OCI-LY1 (cell line): ENCODE data around the gene CENPA.
"Not testable (repeated sequence)": the region's sequence is repeated elsewhere in the genome, so short reads cannot be mapped to it uniquely, and the experiment has no call there.

Experiments
- H2AFZ ChIP-seq: fragments of 200-600 bp; sonication (generic), shearing (Covaris generic); 2 replicates; pipeline ENCODE4 v1.6.0; 2014; ENCODE audit warnings: antibody characterized with exemption, mild to moderate bottlenecking, low read length
- H3F3A ChIP-seq: fragments of 200-600 bp; sonication (generic), shearing (Covaris generic); 2 replicates; pipeline ENCODE4 v1.6.0; 2014; ENCODE audit warnings: mild to moderate bottlenecking, antibody characterized with exemption, low read length, moderate library complexity; ENCODE audit not compliant: insufficient read depth
- H3K27ac ChIP-seq: fragments of 200-600 bp; sonication (generic); 2 replicates; pipeline ENCODE4 v1.5.1; 2014; ENCODE audit warnings: low read length, mixed run types, mild to moderate bottlenecking, low read depth; ENCODE audit not compliant: poor library complexity, severe bottlenecking
- H3K27me3 ChIP-seq: fragments of 200-600 bp; sonication (generic); 2 replicates; pipeline ENCODE4 v1.6.0; 2014; ENCODE audit warnings: antibody characterized with exemption, mild to moderate bottlenecking, low read length, moderate library complexity; ENCODE audit not compliant: insufficient read depth
- H3K36me3 ChIP-seq: fragments of 200-600 bp; sonication (generic); 2 replicates; pipeline ENCODE4 v1.6.1; 2014; ENCODE audit warnings: mild to moderate bottlenecking, antibody characterized with exemption, low read length, moderate library complexity, mixed read lengths; ENCODE audit not compliant: insufficient read depth
- H3K4me1 ChIP-seq: fragments of 200-600 bp; sonication (generic); 2 replicates; pipeline ENCODE4 v1.5.1; 2014; ENCODE audit warnings: mild to moderate bottlenecking, low read length, moderate library complexity; ENCODE audit not compliant: insufficient read depth, severe bottlenecking
- H3K4me2 ChIP-seq: fragments of 200-600 bp; sonication (generic), shearing (Covaris generic); 2 replicates; pipeline ENCODE4 v1.6.1; 2014; ENCODE audit warnings: low read length
- H3K4me3 ChIP-seq: fragments of 200-600 bp; sonication (generic); 2 replicates; pipeline ENCODE4 v1.5.1; 2014; ENCODE audit warnings: low read length, low read depth, mild to moderate bottlenecking, mixed read lengths; ENCODE audit not compliant: poor library complexity, severe bottlenecking
- H3K79me2 ChIP-seq: fragments of 200-600 bp; shearing (Covaris generic); 2 replicates; pipeline ENCODE4 v1.6.1; 2016; ENCODE audit warnings: mixed run types, low read length, mixed read lengths; ENCODE audit not compliant: insufficient read depth
- H3K9ac ChIP-seq: fragments of 200-600 bp; sonication (generic), shearing (Covaris generic); 2 replicates; pipeline ENCODE4 v1.6.1; 2014; ENCODE audit warnings: mild to moderate bottlenecking, low read length, mixed read lengths
- H3K9me2 ChIP-seq: fragments of 200-600 bp; sonication (generic), shearing (Covaris generic); 2 replicates; pipeline ENCODE4 v1.6.1; 2014; ENCODE audit warnings: low read depth, mild to moderate bottlenecking, low read length, mixed read lengths
- H3K9me3 ChIP-seq: fragments of 200-600 bp; shearing (Covaris generic); 2 replicates; pipeline ENCODE4 v1.6.1; 2014; ENCODE audit warnings: low read length, mixed read lengths
- H4K20me1 ChIP-seq: fragments of 200-600 bp; sonication (generic), shearing (Covaris generic); 2 replicates; pipeline ENCODE4 v1.6.0; 2016; ENCODE audit warnings: mild to moderate bottlenecking, low read length; ENCODE audit not compliant: insufficient read depth
- EZH2 ChIP-seq: fragments of 200-600 bp; sonication (generic), shearing (Covaris generic); IDR thresholded peaks from 2 replicates; pipeline ENCODE4 v1.8.0; 2017; ENCODE audit warnings: borderline replicate concordance, mixed run types, mild to moderate bottlenecking, antibody characterized with exemption, low read length, moderate library complexity, mixed read lengths
- TF ChIP-seq, protein P1 (sequence below): fragments of 200-600 bp; sonication (generic), shearing (Covaris generic); IDR thresholded peaks from 2 replicates; pipeline ENCODE4 v1.5.1; 2017; ENCODE audit warnings: mild to moderate bottlenecking, antibody characterized with exemption, low read length, moderate library complexity, mixed read lengths

The CENPA gene

GRCh38 chr2:26811261-26811660 lies 25.4 kb downstream of the CENPA start:
- Histone ChIP-seq H3K4me1 (no peaks in the 10 kb centered on the region), H2AFZ (no peak overlapping the region), H3K4me2 (no peak overlapping the region), H3K4me3 (no peak overlapping the region), H3K36me3 (no peaks in the 10 kb centered on the region), H4K20me1 (no peaks in the 10 kb centered on the region), H3K9ac (no peak overlapping the region), H3K9me3 (no peaks in the 10 kb centered on the region), H3K79me2 (no peaks in the 10 kb centered on the region), H3K27me3 (no peaks in the 10 kb centered on the region), H3F3A (no peaks in the 10 kb centered on the region), H3K9me2 (no peaks in the 10 kb centered on the region), H3K27ac (no peak overlapping the region)
- TF ChIP-seq EZH2 = no peak
- TF ChIP-seq, protein P1, sequence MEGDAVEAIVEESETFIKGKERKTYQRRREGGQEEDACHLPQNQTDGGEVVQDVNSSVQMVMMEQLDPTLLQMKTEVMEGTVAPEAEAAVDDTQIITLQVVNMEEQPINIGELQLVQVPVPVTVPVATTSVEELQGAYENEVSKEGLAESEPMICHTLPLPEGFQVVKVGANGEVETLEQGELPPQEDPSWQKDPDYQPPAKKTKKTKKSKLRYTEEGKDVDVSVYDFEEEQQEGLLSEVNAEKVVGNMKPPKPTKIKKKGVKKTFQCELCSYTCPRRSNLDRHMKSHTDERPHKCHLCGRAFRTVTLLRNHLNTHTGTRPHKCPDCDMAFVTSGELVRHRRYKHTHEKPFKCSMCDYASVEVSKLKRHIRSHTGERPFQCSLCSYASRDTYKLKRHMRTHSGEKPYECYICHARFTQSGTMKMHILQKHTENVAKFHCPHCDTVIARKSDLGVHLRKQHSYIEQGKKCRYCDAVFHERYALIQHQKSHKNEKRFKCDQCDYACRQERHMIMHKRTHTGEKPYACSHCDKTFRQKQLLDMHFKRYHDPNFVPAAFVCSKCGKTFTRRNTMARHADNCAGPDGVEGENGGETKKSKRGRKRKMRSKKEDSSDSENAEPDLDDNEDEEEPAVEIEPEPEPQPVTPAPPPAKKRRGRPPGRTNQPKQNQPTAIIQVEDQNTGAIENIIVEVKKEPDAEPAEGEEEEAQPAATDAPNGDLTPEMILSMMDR = no peak

DNA sequence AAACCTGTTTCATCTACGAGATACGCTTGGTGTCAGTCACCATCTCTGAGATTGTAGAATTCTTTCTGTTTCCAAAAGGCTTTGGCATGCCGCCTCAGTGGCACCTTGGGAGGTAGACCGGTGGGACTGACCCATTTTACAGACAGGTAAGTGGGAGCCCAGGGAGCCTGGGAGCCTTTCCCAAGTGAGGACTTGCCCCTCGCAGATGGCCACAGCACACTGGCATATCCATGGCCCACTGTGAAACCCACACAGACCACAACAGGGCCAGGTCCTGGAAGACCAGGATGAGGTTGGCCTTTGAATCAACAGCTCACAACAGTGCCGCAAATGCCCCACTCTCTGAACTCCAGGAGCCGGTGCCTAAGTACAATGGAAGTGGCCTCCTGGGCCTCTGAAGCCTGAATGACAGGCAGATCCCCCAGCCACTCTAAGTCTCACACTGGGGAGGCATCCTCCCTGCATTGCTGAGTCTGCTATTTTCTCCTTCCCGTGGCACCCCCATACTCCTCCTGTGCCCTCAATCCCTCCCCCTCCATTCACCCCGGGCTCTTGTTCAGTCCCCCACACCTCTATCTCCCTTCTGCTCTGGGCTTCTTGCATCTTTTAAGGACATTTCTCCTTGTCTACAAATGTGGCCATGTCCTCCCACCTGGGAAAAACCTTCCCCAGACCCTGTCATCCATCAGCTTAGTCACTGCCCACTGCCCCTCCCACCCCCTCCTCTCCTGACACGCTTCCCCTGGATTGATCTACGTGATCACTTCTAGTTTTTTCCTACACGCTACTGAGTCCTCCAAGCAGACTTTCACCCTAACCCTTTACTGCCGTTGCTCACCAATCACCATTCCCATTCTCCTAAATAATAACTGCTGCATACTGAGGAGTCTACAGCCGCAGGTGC lies 26.2 kb downstream of the CENPA start:
- no peaks in the 10 kb centered on the region for H3K79me2 ChIP-seq
- H3F3A ChIP-seq = no peaks in the 10 kb centered on the region
- H3K9me3 ChIP-seq = no peaks in the 10 kb centered on the region
- H2AFZ ChIP-seq = no peak overlapping the region
- TF ChIP-seq EZH2 = no peak
- TF ChIP-seq, protein P1 = no peak
- H3K4me3 ChIP-seq = no peak overlapping the region
- H3K9ac ChIP-seq = no peak overlapping the region
- H3K4me1 ChIP-seq = no peaks in the 10 kb centered on the region
- H3K27me3 ChIP-seq = no peaks in the 10 kb centered on the region
- H3K9me2 ChIP-seq = no peaks in the 10 kb centered on the region
- H3K4me2 ChIP-seq = no peak overlapping the region
- H3K36me3 ChIP-seq = no peaks in the 10 kb centered on the region
- no peak overlapping the region for H3K27ac ChIP-seq
- no peaks in the 10 kb centered on the region for H4K20me1 ChIP-seq

GRCh38 chr2:26812731-26813130 lies 26.9 kb downstream of the CENPA start:
- Histone ChIP-seq H3K79me2 (no peaks in the 10 kb centered on the region), H3K27me3 (no peaks in the 10 kb centered on the region), H3K36me3 (no peaks in the 10 kb centered on the region), H3K4me2 (no peak overlapping the region), H3K4me1 (no peaks in the 10 kb centered on the region), H4K20me1 (no peaks in the 10 kb centered on the region), H3K9me2 (no peaks in the 10 kb centered on the region), H3K9me3 (no peaks in the 10 kb centered on the region), H3F3A (no peaks in the 10 kb centered on the region), H2AFZ (no peak overlapping the region), H3K9ac (no peak overlapping the region), H3K4me3 (no peak overlapping the region), H3K27ac (no peak overlapping the region)
- no peak for TF ChIP-seq EZH2
- TF ChIP-seq, protein P1 = no peak

DNA sequence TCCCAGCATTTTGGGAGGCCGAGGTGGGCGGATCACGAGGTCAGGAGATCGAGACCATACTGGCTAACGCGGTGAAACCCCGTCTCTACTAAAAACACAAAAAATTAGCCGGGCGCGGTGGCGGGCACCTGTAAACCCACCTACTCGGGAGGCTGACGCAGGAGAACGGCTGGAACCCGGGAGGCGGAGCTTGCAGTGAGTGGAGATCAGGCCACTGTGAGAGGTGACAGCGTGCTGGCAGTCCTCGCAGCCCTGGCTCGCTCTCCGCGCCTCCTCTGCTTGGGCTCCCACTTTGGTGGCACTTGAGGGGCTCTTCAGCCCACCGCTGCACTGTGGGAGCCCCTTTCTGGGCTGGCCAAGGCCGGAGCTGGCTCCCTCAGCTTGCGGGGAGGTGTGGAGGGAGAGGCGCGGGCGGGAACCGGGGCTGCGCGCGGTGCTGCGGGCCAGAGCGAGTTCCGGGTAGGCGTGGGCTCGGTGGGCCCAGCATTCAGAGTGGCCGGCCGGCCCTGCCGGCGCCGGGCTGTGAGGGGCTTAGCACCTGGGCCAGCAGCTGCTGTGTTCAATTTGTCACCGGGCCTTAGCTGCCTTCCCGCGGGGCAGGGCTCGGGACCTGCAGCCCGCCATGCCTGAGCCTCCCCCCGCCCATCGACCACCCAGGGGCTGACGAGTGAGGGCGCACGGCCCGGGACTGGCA lies 28.4 kb downstream of the CENPA start:
- H3K4me1 ChIP-seq, H3K9ac ChIP-seq, H3F3A ChIP-seq, H3K9me3 ChIP-seq, H3K79me2 ChIP-seq, H3K27ac ChIP-seq, H3K4me2 ChIP-seq, H2AFZ ChIP-seq, H3K27me3 ChIP-seq, H3K9me2 ChIP-seq, H3K4me3 ChIP-seq, H3K36me3 ChIP-seq, H4K20me1 ChIP-seq: not testable (repeated sequence)
